ENCODE data around the gene GNB5. TPM values are rescaled to one million over a fixed set of nuclear protein-coding genes. Genes with fewer than 3 reads are reported as not detected.

GNB5 gene
- 39.3 and 62.9 TPM in 2 replicates for total RNA-seq

GRCh38 chr15:52191207-52191606 lies at the start of gene GNB5:
Gene GNB5, minus strand, starts transcription at chr15:52191392. Its CDS starts 6,716 bp downstream, at chr15:52184676.

Other genes with a start within 250 kb of the GNB5 start
- gene LEO1, start 219.6 kb downstream of the GNB5 start, total RNA-seq: 20.3 and 25.6 TPM in 2 replicates
- 80.6 and 105 TPM in 2 replicates for gene MAPK6, start 172.2 kb downstream of the GNB5 start, total RNA-seq
- gene BCL2L10, start 78.6 kb downstream of the GNB5 start, total RNA-seq: 0.27 and 0.62 TPM in 2 replicates
- 0.31 and 0.46 TPM in 2 replicates for gene MYO5C, start 104.4 kb upstream of the GNB5 start, total RNA-seq